GM20000 (cell line): ENCODE results near the gene SSUH2.

Source experiments
- DNase-seq: peaks from one replicate; pipeline ENCODE4 v3.0.0; 2012; ENCODE audit warnings: low spot score
- TF ChIP-seq, protein P1 (sequence below): IDR thresholded peaks from 2 replicates; pipeline ENCODE4 v1.5.1; 2012; ENCODE audit warnings: mild to moderate bottlenecking, control low read depth; ENCODE audit errors: extremely low read depth, missing control alignments

The SSUH2 gene

DNA sequence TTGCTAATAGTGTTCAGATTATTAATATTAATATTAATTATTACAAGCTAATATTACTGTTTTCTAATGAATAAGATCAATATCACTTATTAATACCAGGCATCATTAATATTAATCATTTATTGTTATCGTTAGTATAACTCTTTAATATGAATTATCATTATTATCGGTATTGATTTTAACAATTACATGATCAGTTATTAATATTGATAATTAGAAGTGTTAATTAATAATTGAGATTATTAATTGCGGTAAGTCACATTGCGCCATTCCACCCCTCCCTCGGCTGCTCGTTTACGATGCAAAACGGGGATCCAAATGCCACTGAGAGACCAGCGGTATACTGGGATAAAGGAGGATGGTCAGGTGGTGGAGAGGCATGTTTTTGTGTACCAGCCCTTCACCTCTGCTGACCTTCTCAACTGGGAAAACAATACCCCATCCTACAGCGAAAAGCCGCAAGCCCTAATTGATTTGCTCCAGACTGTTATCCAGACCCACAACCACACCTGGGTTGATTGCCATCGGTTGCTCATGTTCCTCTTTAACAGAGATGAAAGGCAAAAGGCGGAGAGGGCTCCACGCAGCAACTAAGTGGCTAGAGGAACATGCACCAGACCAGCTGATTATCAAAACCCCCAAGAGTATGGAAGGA, 28.6 kb upstream of the SSUH2 start:
- TF ChIP-seq, protein P1, sequence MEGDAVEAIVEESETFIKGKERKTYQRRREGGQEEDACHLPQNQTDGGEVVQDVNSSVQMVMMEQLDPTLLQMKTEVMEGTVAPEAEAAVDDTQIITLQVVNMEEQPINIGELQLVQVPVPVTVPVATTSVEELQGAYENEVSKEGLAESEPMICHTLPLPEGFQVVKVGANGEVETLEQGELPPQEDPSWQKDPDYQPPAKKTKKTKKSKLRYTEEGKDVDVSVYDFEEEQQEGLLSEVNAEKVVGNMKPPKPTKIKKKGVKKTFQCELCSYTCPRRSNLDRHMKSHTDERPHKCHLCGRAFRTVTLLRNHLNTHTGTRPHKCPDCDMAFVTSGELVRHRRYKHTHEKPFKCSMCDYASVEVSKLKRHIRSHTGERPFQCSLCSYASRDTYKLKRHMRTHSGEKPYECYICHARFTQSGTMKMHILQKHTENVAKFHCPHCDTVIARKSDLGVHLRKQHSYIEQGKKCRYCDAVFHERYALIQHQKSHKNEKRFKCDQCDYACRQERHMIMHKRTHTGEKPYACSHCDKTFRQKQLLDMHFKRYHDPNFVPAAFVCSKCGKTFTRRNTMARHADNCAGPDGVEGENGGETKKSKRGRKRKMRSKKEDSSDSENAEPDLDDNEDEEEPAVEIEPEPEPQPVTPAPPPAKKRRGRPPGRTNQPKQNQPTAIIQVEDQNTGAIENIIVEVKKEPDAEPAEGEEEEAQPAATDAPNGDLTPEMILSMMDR = no peak
- no peak for DNase-seq

DNA sequence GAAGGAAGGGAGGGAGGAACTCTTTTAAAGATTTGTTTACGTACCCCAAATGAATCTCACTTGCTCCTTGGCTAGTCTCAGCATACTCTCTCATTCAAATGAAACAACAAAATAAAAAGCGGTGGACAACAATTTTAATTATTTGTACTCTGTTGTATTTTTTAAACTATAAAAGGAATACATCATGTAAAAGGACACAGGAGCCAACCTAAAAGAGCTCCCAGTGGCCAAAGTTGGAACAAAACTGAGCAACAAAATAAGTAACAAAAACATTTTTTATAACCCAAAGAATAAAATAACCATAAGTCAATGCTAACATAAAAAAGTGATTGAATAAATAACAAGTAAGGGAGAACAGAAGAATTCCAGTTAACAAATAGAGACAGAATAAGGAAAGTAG, 24.4 kb upstream of the SSUH2 start:
- no peak for DNase-seq
- TF ChIP-seq, protein P1 = no peak

DNA sequence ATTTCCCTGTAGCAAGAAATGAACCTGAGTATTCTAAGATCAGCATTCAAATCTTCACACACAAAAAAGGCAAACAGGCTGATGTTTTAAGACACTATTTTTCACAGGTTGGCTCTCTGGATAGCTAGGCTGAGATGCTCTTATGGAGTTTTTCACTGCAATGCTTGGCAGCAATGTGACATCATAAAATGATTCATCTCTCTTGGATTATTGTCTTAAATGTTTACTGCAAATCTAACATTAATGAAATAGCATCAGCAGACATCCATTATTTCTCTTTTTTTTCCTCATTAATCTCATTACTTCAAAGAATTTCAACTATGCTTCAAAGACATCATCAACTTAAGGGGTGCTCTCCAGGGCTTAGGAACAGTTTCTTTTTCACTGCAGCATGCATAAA, 23.6 kb upstream of the SSUH2 start:
- TF ChIP-seq, protein P1 = no peak
- DNase-seq = no peak

DNA sequence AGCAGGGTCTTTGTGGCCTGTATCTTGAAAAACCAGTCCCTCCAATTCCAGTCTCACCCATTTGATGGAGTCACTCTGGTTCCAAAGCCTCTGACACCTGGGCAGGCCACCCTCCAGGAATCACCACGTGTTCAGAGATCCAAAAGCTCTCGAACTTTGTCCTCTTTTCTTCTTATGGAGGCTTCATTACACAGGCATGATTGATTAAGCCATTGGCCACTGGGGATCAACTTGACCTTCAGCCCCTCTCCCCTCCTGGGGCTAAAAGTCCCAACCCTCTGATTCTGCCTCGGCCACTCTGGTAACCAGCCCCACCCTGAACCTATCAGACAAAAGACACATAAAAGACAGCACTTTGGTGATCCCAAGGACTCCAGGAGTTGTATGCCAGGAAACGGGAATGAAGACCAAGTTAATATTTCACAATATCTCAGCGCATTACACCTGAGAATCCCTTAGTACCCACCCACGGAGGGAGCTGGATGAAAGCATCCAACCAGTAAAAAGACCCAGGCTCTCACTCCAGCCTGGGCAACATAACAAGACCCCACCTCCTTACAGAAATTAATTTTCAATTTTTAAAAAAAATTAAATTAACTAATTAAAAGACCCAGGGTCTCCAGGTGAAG, 23.0 kb upstream of the SSUH2 start:
- DNase-seq = no peak
- TF ChIP-seq, protein P1 = no peak

DNA sequence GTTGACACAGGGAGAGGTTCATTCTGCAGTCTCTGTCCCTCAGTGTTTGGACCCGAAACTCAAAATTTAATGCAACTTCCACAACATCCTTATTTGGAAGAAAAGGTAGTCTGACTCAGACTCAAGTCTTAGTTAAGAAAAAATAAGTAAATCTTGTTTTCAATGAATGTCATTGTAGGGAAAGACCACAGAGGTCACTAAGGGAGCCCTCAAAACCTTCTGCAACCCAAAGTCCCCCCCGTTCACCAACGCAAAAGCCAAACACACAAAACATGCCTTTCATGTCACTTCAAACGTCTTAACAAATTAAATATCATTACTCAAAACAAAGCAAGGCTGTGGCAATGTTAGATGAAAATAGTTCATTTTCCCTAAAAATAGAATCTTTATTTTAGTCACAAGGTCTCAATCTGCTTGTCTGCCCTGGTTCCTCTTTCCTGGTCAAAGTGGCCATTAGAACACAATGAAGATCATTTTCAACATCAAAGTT, 20.9 kb upstream of the SSUH2 start:
- peak; percentile 44 for DNase-seq
- TF ChIP-seq, protein P1 = no peak

DNA sequence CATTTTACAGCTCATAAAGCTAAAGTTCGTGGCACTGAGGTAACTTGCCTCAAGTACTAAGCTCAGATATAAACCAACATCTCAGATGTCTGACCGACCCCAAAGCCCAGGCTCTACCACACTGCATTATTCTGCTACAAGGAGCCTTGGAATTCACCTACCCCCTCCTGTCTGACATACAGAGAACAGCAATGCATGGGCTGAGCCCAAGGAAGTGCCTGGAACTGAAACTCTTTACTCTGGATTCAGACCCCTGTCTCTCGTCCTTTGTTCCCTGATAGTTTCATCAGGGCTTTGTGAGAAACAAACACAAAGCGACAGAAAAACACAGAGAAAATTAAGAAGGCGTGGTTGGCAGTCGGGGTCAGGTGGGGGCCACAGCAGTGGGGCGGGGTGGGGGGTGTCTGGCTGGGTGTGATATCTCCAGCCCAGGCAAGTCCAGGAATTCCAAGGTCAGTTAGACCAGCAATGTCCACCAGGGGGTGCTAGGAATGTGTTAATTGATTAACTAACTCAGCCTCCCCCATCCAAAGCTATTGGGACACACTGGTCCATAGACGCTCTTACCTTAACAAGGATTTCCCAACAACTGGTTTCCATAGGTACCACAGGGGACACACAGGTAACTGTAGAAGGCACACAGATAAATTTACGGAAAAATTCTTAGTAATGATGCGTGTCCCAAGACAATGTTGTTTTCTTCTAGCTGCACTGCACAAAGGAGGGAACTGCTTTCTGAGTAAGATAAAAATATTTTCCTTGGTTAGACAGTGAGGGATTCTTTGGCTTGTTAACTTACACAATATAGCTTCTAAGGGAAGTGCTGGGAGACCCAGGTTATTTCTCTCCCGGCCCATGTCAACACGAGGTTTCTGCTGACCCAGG, 18.8 kb upstream of the SSUH2 start:
- TF ChIP-seq, protein P1 = peak; percentile 43

DNA sequence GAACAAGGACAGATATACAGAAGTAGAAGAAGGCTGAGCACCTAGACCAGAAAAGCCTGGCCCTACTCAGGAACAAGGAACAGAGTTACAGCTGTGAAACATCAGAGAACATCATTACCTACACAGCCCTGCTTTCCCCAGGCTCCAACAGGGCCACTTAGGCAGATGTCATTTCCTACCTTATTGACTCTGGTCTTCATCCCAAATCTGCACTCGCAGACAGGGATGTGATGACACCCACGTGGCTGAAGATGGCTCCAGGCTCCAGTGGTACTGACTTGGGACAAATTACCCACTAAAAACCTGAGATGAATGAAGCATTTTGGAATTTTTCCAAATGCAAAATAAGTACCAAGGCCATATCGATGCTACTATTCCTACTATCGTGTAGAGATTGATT, 18.0 kb upstream of the SSUH2 start:
- no peak for DNase-seq
- TF ChIP-seq, protein P1 = no peak

More for the DNA sequence above, 18.8 kb upstream of the SSUH2 start:
- DNase-seq = peak; percentile 68
